Muscle of leg (tissue), 11 donors: ENCODE measurements around the gene SERPINH1. TPM values are rescaled to one million over a fixed set of nuclear protein-coding genes. Genes with fewer than 3 reads are reported as not detected.

Source experiments
- DNase-seq: peaks from one replicate; pipeline ENCODE4 v3.0.0; 2013
- H3K27ac ChIP-seq: one replicate; pipeline ENCODE4 v1.5.1; 2013; ENCODE audit warnings: mild to moderate bottlenecking, low read length, control low read depth
- H3K27me3 ChIP-seq: one replicate; pipeline ENCODE4 v1.6.1; 2013; ENCODE audit warnings: low read length; ENCODE audit not compliant: control insufficient read depth, insufficient read depth
- H3K36me3 ChIP-seq: one replicate; pipeline ENCODE4 v1.6.1; 2013; ENCODE audit warnings: low read length; ENCODE audit not compliant: control insufficient read depth, insufficient read depth
- H3K4me1 ChIP-seq: one replicate; pipeline ENCODE4 v1.6.1; 2013; ENCODE audit warnings: low read length; ENCODE audit not compliant: control insufficient read depth, insufficient read depth
- H3K4me3 ChIP-seq: one replicate; pipeline ENCODE4 v1.5.1; 2013; ENCODE audit warnings: low read length, control low read depth
- H3K9me3 ChIP-seq: replicated peaks from 2 replicates; pipeline ENCODE4 v1.6.1; 2013; ENCODE audit warnings: low read depth, low read length; ENCODE audit not compliant: control insufficient read depth
- WGBS: methylation state at CpG from one replicate; pipeline ENCODE4 v1.1.5; 2013; ENCODE audit warnings: missing lambda C conversion rate; ENCODE audit not compliant: insufficient coverage; 5-methylcytosine and 5-hydroxymethylcytosine counted together
- polyA plus RNA-seq, 8 donors: library from polyadenylated mRNA; unstranded; fragments of 120-200 nt; gene quantifications; one replicate each; pipeline versions ENCODE4 v1.2.1 to v1.2.3, GENCODE V29; 2013; ENCODE audit warnings: inconsistent platforms in 1 of 8, low replicate concordance in 1 of 8; ENCODE audit not compliant: insufficient read length in 8 of 8, insufficient read depth in 1 of 8
- total RNA-seq: library from RNA; stranded (reverse); fragments of 120-200 nt; gene quantifications from one replicate; pipeline ENCODE4 v1.2.4, GENCODE V29; 2013

Gene SERPINH1
- total and polyA plus RNA-seq, 9 donors: 229 to 589 (median 384) TPM

- Histone ChIP-seq H3K27ac (no peak overlapping the region), H3K27me3 (peaks cover 1% of the 10 kb centered on the region), H3K9me3 (no peaks in the 10 kb centered on the region), H3K36me3 (no peaks in the 10 kb centered on the region), H3K4me3 (no peak overlapping the region), H3K4me1 (peaks cover 19% of the 10 kb centered on the region)
- DNase-seq: no peak
- 86% methylated on average over 3 of the region's 4 CpGs for WGBS
Observed at GRCh38 chr11:75541193-75542087, 20.6 kb upstream of the SERPINH1 start.

- DNase-seq: no peak
- Histone ChIP-seq H3K27me3 (no peaks in the 10 kb centered on the region), H3K27ac (no peak overlapping the region), H3K36me3 (no peaks in the 10 kb centered on the region), H3K4me3 (no peak overlapping the region), H3K4me1 (peaks cover 19% of the 10 kb centered on the region), H3K9me3 (no peaks in the 10 kb centered on the region)
- 92% methylated on average over 1 of the region's 1 CpG for WGBS
Observed at GRCh38 chr11:75542088-75542438, 20.0 kb upstream of the SERPINH1 start.

DNA sequence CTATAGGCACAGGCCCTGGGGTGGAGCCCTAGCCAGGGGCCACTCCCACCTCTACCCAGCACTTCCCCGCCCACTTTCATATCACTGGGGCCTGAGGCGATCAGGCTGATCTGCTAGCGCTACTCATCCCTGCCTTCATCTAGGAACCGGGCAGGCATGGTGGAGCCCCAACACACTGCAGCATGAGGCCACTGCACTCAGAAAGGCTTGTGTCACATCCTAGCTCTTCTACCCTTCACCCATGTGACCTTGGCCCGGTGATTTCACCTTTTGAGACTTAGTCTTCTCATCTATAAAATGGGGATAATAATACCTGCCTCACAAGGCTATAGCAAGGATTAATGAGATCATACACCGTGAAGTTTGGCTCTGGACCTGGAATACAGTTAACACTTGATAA lies 18.2 kb upstream of the SERPINH1 start:
- 100% methylated on average over 1 of the region's 6 CpGs for WGBS
- no peaks in the 10 kb centered on the region for H3K36me3 ChIP-seq
- no peak overlapping the region for H3K27ac ChIP-seq
- no peak overlapping the region for H3K4me3 ChIP-seq
- H3K27me3 ChIP-seq: no peaks in the 10 kb centered on the region
- H3K9me3 ChIP-seq: no peaks in the 10 kb centered on the region
- DNase-seq: no peak
- H3K4me1 ChIP-seq: peaks cover 30% of the 10 kb centered on the region

GRCh38 chr11:75547177-75547576 lies 14.9 kb upstream of the SERPINH1 start:
- H3K4me3 ChIP-seq: no peak overlapping the region
- H3K27me3 ChIP-seq: no peaks in the 10 kb centered on the region
- no peaks in the 10 kb centered on the region for H3K36me3 ChIP-seq
- 83% methylated on average over 1 of the region's 1 CpG for WGBS
- H3K27ac ChIP-seq: no peak overlapping the region
- peaks cover 11% of the 10 kb centered on the region for H3K4me1 ChIP-seq
- no peaks in the 10 kb centered on the region for H3K9me3 ChIP-seq
- DNase-seq: no peak

GRCh38 chr11:75547617-75548058 lies 14.4 kb upstream of the SERPINH1 start:
- H3K4me3 ChIP-seq: no peak overlapping the region
- 11% methylated on average over 7 of the region's 7 CpGs for WGBS
- no peaks in the 10 kb centered on the region for H3K36me3 ChIP-seq
- H3K27ac ChIP-seq: no peak overlapping the region
- DNase-seq: peak; percentile 84
- H3K27me3 ChIP-seq: no peaks in the 10 kb centered on the region
- no peaks in the 10 kb centered on the region for H3K9me3 ChIP-seq
- peaks cover 11% of the 10 kb centered on the region for H3K4me1 ChIP-seq

GRCh38 chr11:75548595-75549272 lies 13.3 kb upstream of the SERPINH1 start:
- Histone ChIP-seq H3K9me3 (no peaks in the 10 kb centered on the region), H3K4me3 (no peak overlapping the region), H3K27ac (no peak overlapping the region), H3K36me3 (no peaks in the 10 kb centered on the region), H3K4me1 (peaks cover 19% of the 10 kb centered on the region), H3K27me3 (no peaks in the 10 kb centered on the region)
- DNase-seq: no peak
- WGBS: 95% methylated on average over 6 of the region's 8 CpGs

DNA sequence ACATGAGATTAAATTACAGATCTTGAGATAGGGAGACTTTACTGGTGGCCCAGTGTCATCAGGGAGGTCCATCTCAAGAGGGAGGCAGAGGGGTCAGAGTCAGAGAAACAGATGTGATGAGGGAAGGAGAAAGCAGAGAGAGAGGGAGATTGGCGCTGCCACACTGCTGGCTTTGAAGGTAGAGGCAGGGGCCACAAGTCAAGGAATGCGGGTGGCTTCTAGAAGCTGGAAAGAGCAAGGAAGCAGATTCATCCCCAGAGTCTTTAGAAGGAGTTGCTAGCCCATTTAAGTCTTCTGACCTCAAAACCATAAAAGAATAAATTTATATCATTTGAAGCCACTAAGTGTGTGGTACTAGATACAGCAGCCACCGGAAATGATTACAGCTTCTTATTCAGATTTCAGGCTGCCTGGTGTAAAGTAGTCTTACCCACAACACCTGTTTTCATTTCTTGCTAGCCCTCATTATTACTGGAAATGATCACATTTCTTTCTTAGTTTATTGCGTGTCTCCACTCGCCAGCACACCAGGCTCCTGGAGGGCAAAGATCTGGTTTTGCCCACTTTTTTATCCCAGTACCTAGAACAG lies 12.6 kb upstream of the SERPINH1 start:
- Histone ChIP-seq H3K36me3 (no peaks in the 10 kb centered on the region), H3K27ac (no peak overlapping the region), H3K9me3 (no peaks in the 10 kb centered on the region), H3K4me1 (peaks cover 25% of the 10 kb centered on the region), H3K4me3 (no peak overlapping the region), H3K27me3 (no peaks in the 10 kb centered on the region)
- 92% methylated on average over 2 of the region's 5 CpGs for WGBS
- no peak for DNase-seq

DNA sequence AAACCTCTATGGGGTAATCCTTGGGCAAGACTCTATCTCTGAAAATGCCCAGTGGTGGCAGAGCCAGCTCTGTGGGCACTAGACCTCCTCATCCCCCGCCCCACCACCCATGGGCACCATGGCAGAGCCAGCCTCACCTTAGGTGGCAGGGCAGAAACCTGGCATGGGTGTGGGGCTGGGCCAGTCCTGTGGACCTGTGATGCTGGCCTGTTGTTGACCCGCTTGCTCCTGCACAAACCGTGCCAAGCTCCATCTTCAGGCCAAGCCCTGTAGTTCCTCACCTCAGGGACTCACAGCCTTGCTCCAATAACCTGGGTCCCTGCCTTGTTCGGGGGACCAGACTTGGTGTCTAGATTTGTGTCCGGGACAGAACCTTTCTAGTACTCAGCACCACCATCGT lies 8.9 kb upstream of the SERPINH1 start:
- no peaks in the 10 kb centered on the region for H3K27me3 ChIP-seq
- H3K9me3 ChIP-seq: no peaks in the 10 kb centered on the region
- DNase-seq: no peak
- H3K4me3 ChIP-seq: no peak overlapping the region
- WGBS: 74% methylated on average over 4 of the region's 6 CpGs
- peak overlapping the region; percentile 97 for H3K27ac ChIP-seq
- peaks cover 46% of the 10 kb centered on the region for H3K4me1 ChIP-seq
- no peaks in the 10 kb centered on the region for H3K36me3 ChIP-seq

GRCh38 chr11:75553889-75554257 lies 8.2 kb upstream of the SERPINH1 start:
- peak overlapping the region; percentile 97 for H3K27ac ChIP-seq
- no peak overlapping the region for H3K4me3 ChIP-seq
- H3K27me3 ChIP-seq: no peaks in the 10 kb centered on the region
- no peaks in the 10 kb centered on the region for H3K9me3 ChIP-seq
- H3K4me1 ChIP-seq: peaks cover 50% of the 10 kb centered on the region
- no peaks in the 10 kb centered on the region for H3K36me3 ChIP-seq
- no peak for DNase-seq
- WGBS: no CpG with 5 or more reads among the region's 1 CpG
